ENCODE data around the gene ETV5. TPM values are rescaled to one million over a fixed set of nuclear protein-coding genes. Genes with fewer than 3 reads are reported as not detected.

The ETV5 gene
- total and polyA plus RNA-seq, 2 donors from 2014 or later: 5.1 to 34.6 TPM

GRCh38 chr3:186093271-186093900, 15.5 kb downstream of the ETV5 start:
- Histone ChIP-seq H3K27ac (ENCODE audit: low read depth in 2 of 2, low read length in 2 of 2) (no peak overlapping the region), H3K27me3 (ENCODE audit: control insufficient read depth, insufficient read depth, low read length) (no peaks in the 10 kb centered on the region), H3K4me3 (ENCODE audit: low read length in 3 of 3) (no peak overlapping the region), H3K4me1 (ENCODE audit: control insufficient read depth in 2 of 3, insufficient read depth in 2 of 3, low read depth in 1 of 3, low read length in 3 of 3) (peaks cover 6 to 19% (median 18%) of the 10 kb centered on the region in 3 donors), H3K36me3 (ENCODE audit: control insufficient read depth in 2 of 3, insufficient read depth in 3 of 3, low read length in 3 of 3) (no peaks in the 10 kb centered on the region), H3K9ac (ENCODE audit: low read length in 3 of 3) (no peak overlapping the region), H3K9me3 (ENCODE audit: control insufficient read depth in 2 of 3, insufficient read depth in 1 of 3, low read length in 3 of 3) (no peaks in the 10 kb centered on the region)
- TF ChIP-seq CTCF (IDR thresholded peaks at IDR 0.05; ENCODE audit: borderline replicate concordance, extremely low read depth, insufficient read depth): no peak
- intact Hi-C loops (cut with DNase I): no loop called here
- no peak for FAIRE-seq
- DNase-seq: no peak

GRCh38 chr3:186092360-186093070, 16.4 kb downstream of the ETV5 start:
- peaks cover 6 to 19% (median 13%) of the 10 kb centered on the region in 3 donors for H3K4me1 ChIP-seq (ENCODE audit: control insufficient read depth in 2 of 3, insufficient read depth in 2 of 3, low read depth in 1 of 3, low read length in 3 of 3)
- no peak overlapping the region for H3K9ac ChIP-seq (ENCODE audit: low read length in 3 of 3)
- DNase-seq (no peak), FAIRE-seq (no peak)
- H3K9me3 ChIP-seq (ENCODE audit: control insufficient read depth in 2 of 3, insufficient read depth in 1 of 3, low read length in 3 of 3): no peaks in the 10 kb centered on the region
- no peaks in the 10 kb centered on the region for H3K27me3 ChIP-seq (ENCODE audit: control insufficient read depth, insufficient read depth, low read length)
- no peak overlapping the region for H3K4me3 ChIP-seq (ENCODE audit: low read length in 3 of 3)
- no peak overlapping the region for H3K27ac ChIP-seq (ENCODE audit: low read depth in 2 of 2, low read length in 2 of 2)
- H3K36me3 ChIP-seq (ENCODE audit: control insufficient read depth in 2 of 3, insufficient read depth in 3 of 3, low read length in 3 of 3): no peaks in the 10 kb centered on the region
- intact Hi-C loops (cut with DNase I): no loop called here
- TF ChIP-seq CTCF (IDR thresholded peaks at IDR 0.05; ENCODE audit: borderline replicate concordance, extremely low read depth, insufficient read depth): no peak

- Histone ChIP-seq H3K4me1 (ENCODE audit: control insufficient read depth in 2 of 3, insufficient read depth in 2 of 3, low read depth in 1 of 3, low read length in 3 of 3) (peaks cover 0 to 10% (median 4%) of the 10 kb centered on the region in 3 donors), H3K9me3 (ENCODE audit: control insufficient read depth in 2 of 3, insufficient read depth in 1 of 3, low read length in 3 of 3) (no peaks in the 10 kb centered on the region), H3K4me3 (ENCODE audit: low read length in 3 of 3) (no peak overlapping the region), H3K27me3 (ENCODE audit: control insufficient read depth, insufficient read depth, low read length) (no peaks in the 10 kb centered on the region), H3K36me3 (ENCODE audit: control insufficient read depth in 2 of 3, insufficient read depth in 3 of 3, low read length in 3 of 3) (no peaks in the 10 kb centered on the region), H3K27ac (ENCODE audit: low read depth in 2 of 2, low read length in 2 of 2) (no peak overlapping the region), H3K9ac (ENCODE audit: low read length in 3 of 3) (no peak overlapping the region)
- no peak for DNase-seq
- intact Hi-C loops (cut with DNase I): no loop called here
- no peak for FAIRE-seq
- TF ChIP-seq CTCF (IDR thresholded peaks at IDR 0.05; ENCODE audit: borderline replicate concordance, extremely low read depth, insufficient read depth): no peak
Observed at GRCh38 chr3:186090901-186091300, 18.0 kb downstream of the ETV5 start.

Data from kidney (tissue), 14 donors.